Measurements from ENCODE around the gene PTPRH.

The PTPRH gene

GRCh38 chr19:55241935-55242464 lies 32.7 kb upstream of the PTPRH start:
- no peak for TF ChIP-seq CTCF (conservative IDR thresholded peaks at IDR 0.05)
- no peak overlapping the region for H3K27ac ChIP-seq

- TF ChIP-seq CTCF (conservative IDR thresholded peaks at IDR 0.05) = no peak
- no peak overlapping the region for H3K27ac ChIP-seq
These were observed 32.0 kb upstream of the PTPRH start for GRCh38 chr19:55241143-55241934.

GRCh38 chr19:55240713-55241020 lies 31.4 kb upstream of the PTPRH start:
- H3K27ac ChIP-seq = no peak overlapping the region
- TF ChIP-seq CTCF (conservative IDR thresholded peaks at IDR 0.05) = no peak

GRCh38 chr19:55239004-55239403 lies 29.7 kb upstream of the PTPRH start:
- no peak for TF ChIP-seq CTCF (conservative IDR thresholded peaks at IDR 0.05)
- no peak overlapping the region for H3K27ac ChIP-seq

- H3K27ac ChIP-seq = no peak overlapping the region
- no peak for TF ChIP-seq CTCF (conservative IDR thresholded peaks at IDR 0.05)
These were observed 28.7 kb upstream of the PTPRH start for GRCh38 chr19:55238030-55238429.

GRCh38 chr19:55232986-55233385 lies 23.7 kb upstream of the PTPRH start:
- no peak for TF ChIP-seq CTCF (conservative IDR thresholded peaks at IDR 0.05)
- no peak overlapping the region for H3K27ac ChIP-seq

- no peak for TF ChIP-seq CTCF (conservative IDR thresholded peaks at IDR 0.05)
- H3K27ac ChIP-seq = no peak overlapping the region
These were observed 22.9 kb upstream of the PTPRH start for GRCh38 chr19:55232286-55232602.
